Measurements from ENCODE around the gene TAB3.

Gene TAB3

GRCh38 chrX:30851449-30851848 is 37.6 kb downstream of the TAB3 start:
- TF ChIP-seq CTCF (IDR thresholded peaks at IDR 0.05; ENCODE audit: low read depth, low read length), result no peak
- Histone ChIP-seq H3K9me3 (no peaks in the 10 kb centered on the region), H3K4me1 (no peaks in the 10 kb centered on the region), H3K36me3 (no peaks in the 10 kb centered on the region), H3K4me3 (ENCODE audit: low read depth, low read length) (no peak overlapping the region), H3K27me3 (no peaks in the 10 kb centered on the region)
- no peak for DNase-seq

- no peaks in the 10 kb centered on the region for H3K4me1 ChIP-seq
- DNase-seq, result no peak
- H3K4me3 ChIP-seq (ENCODE audit: low read depth, low read length), result no peak overlapping the region
- no peak for TF ChIP-seq CTCF (IDR thresholded peaks at IDR 0.05; ENCODE audit: low read depth, low read length)
- no peaks in the 10 kb centered on the region for H3K27me3 ChIP-seq
- H3K9me3 ChIP-seq, result no peaks in the 10 kb centered on the region
- H3K36me3 ChIP-seq, result no peaks in the 10 kb centered on the region
Observed at GRCh38 chrX:30835373-30835772, 53.7 kb downstream of the TAB3 start.

- Histone ChIP-seq H3K27me3 (no peaks in the 10 kb centered on the region), H3K9me3 (no peaks in the 10 kb centered on the region), H3K4me1 (no peaks in the 10 kb centered on the region), H3K36me3 (no peaks in the 10 kb centered on the region), H3K4me3 (ENCODE audit: low read depth, low read length) (no peak overlapping the region)
- DNase-seq, result no peak
- TF ChIP-seq CTCF (IDR thresholded peaks at IDR 0.05; ENCODE audit: low read depth, low read length), result no peak
Observed at GRCh38 chrX:30833896-30834295, 55.2 kb downstream of the TAB3 start.

- Histone ChIP-seq H3K4me1 (no peaks in the 10 kb centered on the region), H3K9me3 (no peaks in the 10 kb centered on the region), H3K36me3 (no peaks in the 10 kb centered on the region), H3K27me3 (no peaks in the 10 kb centered on the region), H3K4me3 (ENCODE audit: low read depth, low read length) (no peak overlapping the region)
- no peak for TF ChIP-seq CTCF (IDR thresholded peaks at IDR 0.05; ENCODE audit: low read depth, low read length)
- no peak for DNase-seq
Observed at GRCh38 chrX:30831082-30831481, 58.0 kb downstream of the TAB3 start.

GRCh38 chrX:30830326-30830943 is 58.6 kb downstream of the TAB3 start:
- no peak for TF ChIP-seq CTCF (IDR thresholded peaks at IDR 0.05; ENCODE audit: low read depth, low read length)
- H3K27me3 ChIP-seq, result no peaks in the 10 kb centered on the region
- no peak for DNase-seq
- no peak overlapping the region for H3K4me3 ChIP-seq (ENCODE audit: low read depth, low read length)
- H3K9me3 ChIP-seq, result no peaks in the 10 kb centered on the region
- no peaks in the 10 kb centered on the region for H3K36me3 ChIP-seq
- H3K4me1 ChIP-seq, result no peaks in the 10 kb centered on the region

DNA sequence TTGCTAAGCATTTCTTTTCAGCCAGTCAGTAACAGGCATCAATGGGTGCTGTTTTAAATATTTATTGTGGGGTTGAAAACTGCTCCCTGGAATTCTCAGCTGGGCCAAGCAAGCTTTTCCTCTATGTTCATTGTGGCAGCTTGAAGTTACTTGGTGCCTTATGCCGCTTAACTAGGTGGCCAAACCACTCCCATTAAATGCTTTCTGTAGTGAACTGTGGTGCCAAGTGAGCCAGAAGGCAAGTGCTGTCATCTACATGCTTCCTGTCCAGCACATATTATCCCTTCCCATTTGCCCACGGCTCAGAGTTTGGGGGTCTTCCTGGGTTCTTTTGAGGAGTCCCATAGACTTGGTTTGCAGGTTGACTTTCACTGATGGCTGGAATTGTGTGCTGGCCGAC is 64.8 kb downstream of the TAB3 start:
- H3K9me3 ChIP-seq, result no peaks in the 10 kb centered on the region
- no peaks in the 10 kb centered on the region for H3K36me3 ChIP-seq
- DNase-seq, result no peak
- no peaks in the 10 kb centered on the region for H3K4me1 ChIP-seq
- TF ChIP-seq CTCF (IDR thresholded peaks at IDR 0.05; ENCODE audit: low read depth, low read length), result no peak
- no peak overlapping the region for H3K4me3 ChIP-seq (ENCODE audit: low read depth, low read length)
- no peaks in the 10 kb centered on the region for H3K27me3 ChIP-seq
